ENCODE results near the gene PRKCE. TPM values are rescaled to one million over a fixed set of nuclear protein-coding genes. Genes with fewer than 3 reads are reported as not detected.

PRKCE gene
- total RNA-seq, 1 experiment from 2014 or later = 14.0 TPM

GRCh38 chr2:46114996-46115395 is 463.5 kb downstream of the PRKCE start:
- Histone ChIP-seq H3K27me3 (ENCODE audit: control insufficient read depth, insufficient read depth, low read length) (no peaks in the 10 kb centered on the region), H3K9me3 (ENCODE audit: control insufficient read depth, insufficient read depth, low read depth, low read length) (no peaks in the 10 kb centered on the region), H3K36me3 (ENCODE audit: control insufficient read depth, insufficient read depth, low read length) (no peaks in the 10 kb centered on the region), H3K4me3 (ENCODE audit: low read depth in 2 of 2, low read length in 2 of 2) (no peak overlapping the region), H3K4me1 (ENCODE audit: control insufficient read depth, insufficient read depth, low read length) (no peaks in the 10 kb centered on the region), H3K27ac (ENCODE audit: low read length) (no peak overlapping the region)
- intact Hi-C loops (cut with micrococcal nuclease; ENCODE audit: unreplicated experiment) (no loop called here), in situ Hi-C loops (cut with HindIII; ENCODE audit: low pct_unique_long_range_greater_than_20kb, low sequenced_read_pairs) (no loop called here)
- TF ChIP-seq REST (IDR thresholded peaks at IDR 0.05; ENCODE audit: insufficient read depth in 1 of 2, low read depth in 2 of 2, low read length in 1 of 2) (no peak), POLR2AphosphoS5 (IDR thresholded peaks at IDR 0.05; ENCODE audit: low read depth, low read length) (no peak), CTCF (IDR thresholded peaks at IDR 0.05) (no peak), SIN3A (IDR thresholded peaks at IDR 0.05; ENCODE audit: borderline replicate concordance, insufficient read depth, low read depth, low read length) (no peak), TCF7L2 (IDR thresholded peaks at IDR 0.05; ENCODE audit: low read depth, low read length) (no peak)
- BruUV-seq (replicated peaks) = no TSS peak
- ATAC-seq = no peak
- ChIA-PET CTCF (no interaction called here), POLR2A (no interaction called here)
- DNase-seq (ENCODE audit: low read depth, low spot score) = no peak

DNA sequence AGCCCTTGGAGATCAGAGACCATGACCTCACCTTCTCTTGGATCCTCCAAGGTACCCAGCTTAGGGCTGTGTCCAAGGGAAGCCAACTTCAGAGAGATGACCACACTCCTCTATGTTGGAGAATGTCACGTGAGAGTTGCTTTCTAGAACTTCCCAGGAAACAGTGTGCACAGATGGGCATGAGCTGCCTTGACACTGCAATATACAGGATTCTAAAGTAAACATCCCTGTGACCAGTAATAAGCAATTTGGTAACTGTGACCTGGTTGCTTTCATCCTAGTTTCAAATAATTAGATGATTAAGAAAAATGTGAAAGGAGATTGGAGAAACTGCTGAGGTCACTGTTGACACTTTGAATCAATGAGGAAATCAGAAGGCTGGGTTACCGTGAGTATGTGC is 464.7 kb downstream of the PRKCE start:
- Histone ChIP-seq H3K9me3 (ENCODE audit: control insufficient read depth, insufficient read depth, low read depth, low read length) (no peaks in the 10 kb centered on the region), H3K27ac (ENCODE audit: low read length) (no peak overlapping the region), H3K36me3 (ENCODE audit: control insufficient read depth, insufficient read depth, low read length) (no peaks in the 10 kb centered on the region), H3K4me3 (ENCODE audit: low read depth in 2 of 2, low read length in 2 of 2) (no peak overlapping the region), H3K27me3 (ENCODE audit: control insufficient read depth, insufficient read depth, low read length) (no peaks in the 10 kb centered on the region), H3K4me1 (ENCODE audit: control insufficient read depth, insufficient read depth, low read length) (no peaks in the 10 kb centered on the region)
- no peak for ATAC-seq
- ChIA-PET CTCF (no interaction called here), POLR2A (no interaction called here)
- in situ Hi-C loops (cut with HindIII; ENCODE audit: low pct_unique_long_range_greater_than_20kb, low sequenced_read_pairs) (no loop called here), intact Hi-C loops (cut with micrococcal nuclease; ENCODE audit: unreplicated experiment) (no loop called here)
- no peak for TF ChIP-seq POLR2AphosphoS5 (IDR thresholded peaks at IDR 0.05; ENCODE audit: low read depth, low read length)
- TF ChIP-seq TCF7L2 (IDR thresholded peaks at IDR 0.05; ENCODE audit: low read depth, low read length) = no peak
- TF ChIP-seq SIN3A (IDR thresholded peaks at IDR 0.05; ENCODE audit: borderline replicate concordance, insufficient read depth, low read depth, low read length) = no peak
- no TSS peak for BruUV-seq (replicated peaks)
- DNase-seq (ENCODE audit: low read depth, low spot score) = no peak

DNA sequence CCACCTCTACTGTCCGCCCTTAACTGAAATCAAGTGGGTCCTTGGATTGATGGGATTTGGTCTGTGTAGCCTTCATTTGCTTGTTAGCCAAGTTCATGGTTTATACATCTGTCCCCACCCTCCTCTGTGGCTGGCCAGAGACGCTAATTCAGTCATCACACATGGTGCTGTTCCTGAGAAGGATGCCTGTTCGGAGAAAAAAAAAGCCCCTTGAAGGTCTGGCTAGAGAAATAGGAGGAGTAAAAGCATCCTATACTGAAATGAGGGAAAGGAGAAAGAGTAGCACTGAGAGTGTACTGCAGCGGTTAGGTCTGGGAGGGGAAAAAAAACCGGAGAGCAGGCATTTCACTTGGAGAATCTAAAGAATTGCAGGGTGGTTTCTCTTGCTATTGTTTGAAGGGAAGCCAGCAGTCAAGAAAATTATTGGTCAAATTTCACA is 465.1 kb downstream of the PRKCE start:
- DNase-seq (ENCODE audit: low read depth, low spot score) (no peak), ATAC-seq (no peak)
- H3K4me3 ChIP-seq (ENCODE audit: low read depth in 2 of 2, low read length in 2 of 2) = no peak overlapping the region
- no peaks in the 10 kb centered on the region for H3K36me3 ChIP-seq (ENCODE audit: control insufficient read depth, insufficient read depth, low read length)
- POLR2A ChIA-PET = no interaction called here
- intact Hi-C loops (cut with micrococcal nuclease; ENCODE audit: unreplicated experiment) = no loop called here
- in situ Hi-C loops (cut with HindIII; ENCODE audit: low pct_unique_long_range_greater_than_20kb, low sequenced_read_pairs) = no loop called here
- TF ChIP-seq CTCF (IDR thresholded peaks at IDR 0.05) (no peak), SIN3A (IDR thresholded peaks at IDR 0.05; ENCODE audit: borderline replicate concordance, insufficient read depth, low read depth, low read length) (no peak), POLR2AphosphoS5 (IDR thresholded peaks at IDR 0.05; ENCODE audit: low read depth, low read length) (no peak), TCF7L2 (IDR thresholded peaks at IDR 0.05; ENCODE audit: low read depth, low read length) (no peak), REST (IDR thresholded peaks at IDR 0.05; ENCODE audit: insufficient read depth in 1 of 2, low read depth in 2 of 2, low read length in 1 of 2) (no peak)
- no peaks in the 10 kb centered on the region for H3K9me3 ChIP-seq (ENCODE audit: control insufficient read depth, insufficient read depth, low read depth, low read length)
- TSS peak; percentile 42 for BruUV-seq (replicated peaks)
- H3K27me3 ChIP-seq (ENCODE audit: control insufficient read depth, insufficient read depth, low read length) = no peaks in the 10 kb centered on the region
- CTCF ChIA-PET = no interaction called here
- H3K4me1 ChIP-seq (ENCODE audit: control insufficient read depth, insufficient read depth, low read length) = no peaks in the 10 kb centered on the region
- H3K27ac ChIP-seq (ENCODE audit: low read length) = no peak overlapping the region
